Ascending aorta (tissue), 2 donors: Measurements from ENCODE around the gene OTULIN. TPM values are rescaled to one million over a fixed set of nuclear protein-coding genes. Genes with fewer than 3 reads are reported as not detected.

Experiments used
- DNase-seq, 2 donors: peaks; one replicate each; pipeline ENCODE4 v3.0.0-alpha.2; 2019; ENCODE audit warnings: low spot score in 2 of 2
- H3K27ac ChIP-seq, 2 donors: fragments of 200-600 bp; sonication (generic); one replicate each; pipeline ENCODE4 v1.5.1; 2016 to 2017; ENCODE audit warnings: mild to moderate bottlenecking in 1 of 2
- H3K27me3 ChIP-seq: fragments of 200-600 bp; sonication (generic); one replicate; pipeline ENCODE4 v1.5.1; 2017
- H3K36me3 ChIP-seq, 2 donors: fragments of 200-600 bp; sonication (generic); one replicate each; pipeline ENCODE4 v1.5.1; 2016
- H3K4me1 ChIP-seq, 2 donors: fragments of 200-600 bp; sonication (generic); one replicate each; pipeline ENCODE4 v1.5.1; 2016 to 2017; ENCODE audit warnings: mild to moderate bottlenecking in 1 of 2
- H3K4me3 ChIP-seq, 2 donors: fragments of 200-600 bp; sonication (generic); one replicate each; pipeline ENCODE4 v1.5.1; 2016 to 2017; ENCODE audit warnings: mild to moderate bottlenecking in 1 of 2
- H3K9me3 ChIP-seq, 2 donors: fragments of 200-600 bp; sonication (generic); one replicate each; pipeline ENCODE4 v1.5.1; 2016
- CTCF ChIP-seq, 3 experiments: fragments of 200-600 bp in 2 of 3; fragments of 450-650 bp in 1 of 3; sonication (generic) in 2 of 3; IDR thresholded peaks; one replicate each; pipeline ENCODE4 v1.5.1; 2016 to 2019; ENCODE audit warnings: antibody characterized with exemption in 3 of 3, mild to moderate bottlenecking in 1 of 3, moderate library complexity in 1 of 3
- intact Hi-C: fragments of 100-400 bp; cut with DNase I; formaldehyde crosslinking; loops from one replicate; pipeline ENCODE4 v1.15.1; 2023
- total RNA-seq: library from RNA; depleted of rRNA; stranded (reverse); fragments of >200 nt; gene quantifications from one replicate; pipeline ENCODE4 v1.1.0, GENCODE V29; 2016

Gene OTULIN
- total RNA-seq, 1 donor from 2014 or later, result 56.9 TPM

GRCh38 chr5:14667770-14668169 is 3.3 kb downstream of the OTULIN start:
- no peaks in the 10 kb centered on the region for H3K36me3 ChIP-seq

DNA sequence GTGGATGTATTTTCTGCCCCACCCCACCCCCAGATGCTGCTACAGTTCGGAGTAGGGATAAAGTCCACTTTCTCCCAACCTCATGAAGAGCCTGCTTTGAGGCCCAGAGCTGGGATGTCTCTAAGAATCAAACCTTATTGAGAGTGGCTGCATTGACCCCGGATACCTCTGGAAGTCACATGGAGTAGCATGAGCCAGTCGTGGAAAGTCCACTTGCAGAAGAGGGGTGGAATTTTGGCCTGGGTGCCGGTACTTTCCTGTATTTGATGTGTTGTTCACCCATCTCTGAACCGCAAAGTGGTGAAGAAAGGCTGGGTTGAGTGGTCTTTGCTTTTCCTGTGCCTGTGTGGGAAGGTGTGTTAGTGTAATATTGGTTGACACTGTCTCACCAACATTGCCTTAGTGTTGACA is 3.7 kb downstream of the OTULIN start:
- H3K36me3 ChIP-seq, result no peaks in the 10 kb centered on the region
- no peak for DNase-seq
- TF ChIP-seq CTCF (IDR thresholded peaks at IDR 0.05), result no peak
- no peaks in the 10 kb centered on the region for H3K9me3 ChIP-seq
- H3K27ac ChIP-seq, result no peak overlapping the region
- H3K27me3 ChIP-seq, result no peaks in the 10 kb centered on the region
- peaks cover 5 to 36% of the 10 kb centered on the region in 2 donors for H3K4me1 ChIP-seq
- intact Hi-C loops, result loop anchor here (10.0 kb wide), 2 partner anchors 483 to 837 kb away; partner anchors contain the start of gene FBXL7
- H3K4me3 ChIP-seq, result no peak overlapping the region

More at GRCh38 chr5:14667770-14668169, 3.3 kb downstream of the OTULIN start:
- no peak for DNase-seq
- Histone ChIP-seq H3K27me3 (no peaks in the 10 kb centered on the region), H3K4me3 (peak overlapping the region in 1 of 2 donors; percentile 72), H3K4me1 (peaks cover 5 to 39% of the 10 kb centered on the region in 2 donors), H3K27ac (peak overlapping the region in 1 of 2 donors; percentile 19), H3K9me3 (no peaks in the 10 kb centered on the region)
- no peak for TF ChIP-seq CTCF (IDR thresholded peaks at IDR 0.05)
- intact Hi-C loops, result loop anchor here (10.0 kb wide), 2 partner anchors 483 to 837 kb away; partner anchors contain the start of gene FBXL7

DNA sequence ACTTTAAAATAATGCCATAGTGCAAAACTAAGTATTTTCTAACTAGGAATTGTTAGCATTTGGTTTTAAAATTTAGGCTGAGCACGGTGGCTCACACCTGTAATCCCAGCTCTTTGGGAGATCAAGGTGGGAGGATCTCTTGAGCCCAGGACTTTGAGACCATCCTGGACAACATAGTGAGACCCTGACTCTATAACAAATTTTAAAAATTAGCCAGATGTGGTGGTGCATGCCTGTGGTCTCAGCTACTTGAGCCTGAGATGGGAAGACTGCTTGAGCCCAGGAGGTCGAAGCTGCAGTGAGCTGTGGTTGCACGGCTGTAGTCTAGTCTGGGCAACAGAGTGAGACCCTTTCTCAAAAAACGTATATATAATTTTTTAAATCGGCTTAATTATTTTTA is 4.9 kb downstream of the OTULIN start:
- DNase-seq, result no peak
- Histone ChIP-seq H3K36me3 (peaks cover 0 to 5% of the 10 kb centered on the region in 2 donors), H3K27ac (no peak overlapping the region), H3K4me1 (peaks cover 5 to 34% of the 10 kb centered on the region in 2 donors), H3K9me3 (no peaks in the 10 kb centered on the region), H3K27me3 (no peaks in the 10 kb centered on the region), H3K4me3 (no peak overlapping the region)
- intact Hi-C loops, result loop anchor here (10.0 kb wide), 2 partner anchors 485 to 835 kb away; partner anchors contain the start of gene FBXL7
- no peak for TF ChIP-seq CTCF (IDR thresholded peaks at IDR 0.05)

DNA sequence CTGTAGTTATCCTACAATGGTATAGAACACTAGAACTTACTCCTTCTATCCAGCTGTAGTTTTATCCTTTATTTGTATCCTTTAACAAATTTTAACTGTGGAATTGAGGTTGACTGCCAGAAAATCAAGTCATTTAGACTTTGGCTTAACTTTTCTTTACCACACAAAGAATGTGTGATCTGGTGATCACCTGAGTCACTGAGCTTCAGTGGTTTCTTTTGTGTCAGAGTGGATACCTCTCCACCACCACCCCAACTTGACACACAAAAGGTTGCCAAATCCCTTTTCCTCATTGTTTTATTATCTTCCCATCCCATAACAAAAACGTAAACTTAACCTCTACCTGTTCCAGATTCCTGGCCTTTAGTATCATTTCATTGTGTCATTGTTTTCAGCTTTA is 5.5 kb downstream of the OTULIN start:
- Histone ChIP-seq H3K27ac (no peak overlapping the region), H3K4me1 (peaks cover 5 to 38% of the 10 kb centered on the region in 2 donors), H3K4me3 (no peak overlapping the region), H3K9me3 (no peaks in the 10 kb centered on the region), H3K27me3 (no peaks in the 10 kb centered on the region), H3K36me3 (peaks cover 0 to 8% of the 10 kb centered on the region in 2 donors)
- intact Hi-C loops, result loop anchor here (10.0 kb wide), 2 partner anchors 485 to 835 kb away; partner anchors contain the start of gene FBXL7
- DNase-seq, result no peak
- TF ChIP-seq CTCF (IDR thresholded peaks at IDR 0.05), result no peak

GRCh38 chr5:14671414-14671813 is 6.9 kb downstream of the OTULIN start:
- peak overlapping the region; percentile 53 to 59 for H3K27ac ChIP-seq
- intact Hi-C loops, result no loop called here
- peaks cover 4 to 31% of the 10 kb centered on the region in 2 donors for H3K4me1 ChIP-seq
- no peaks in the 10 kb centered on the region for H3K27me3 ChIP-seq
- no peaks in the 10 kb centered on the region for H3K9me3 ChIP-seq
- H3K4me3 ChIP-seq, result no peak overlapping the region
- no peak for TF ChIP-seq CTCF (IDR thresholded peaks at IDR 0.05)
- peaks cover 0 to 8% of the 10 kb centered on the region in 2 donors for H3K36me3 ChIP-seq
- DNase-seq, result no peak
